GM19023 (cell line): ENCODE data around the gene ADAMTS14.

Experiments
- ATAC-seq: cut with Tn5 transposase; IDR thresholded peaks from one replicate; pipeline ENCODE4 v1.9.1; 2021; ENCODE audit warnings: mild to moderate bottlenecking, moderate library complexity; ENCODE audit not compliant: unreplicated experiment

The ADAMTS14 gene

DNA sequence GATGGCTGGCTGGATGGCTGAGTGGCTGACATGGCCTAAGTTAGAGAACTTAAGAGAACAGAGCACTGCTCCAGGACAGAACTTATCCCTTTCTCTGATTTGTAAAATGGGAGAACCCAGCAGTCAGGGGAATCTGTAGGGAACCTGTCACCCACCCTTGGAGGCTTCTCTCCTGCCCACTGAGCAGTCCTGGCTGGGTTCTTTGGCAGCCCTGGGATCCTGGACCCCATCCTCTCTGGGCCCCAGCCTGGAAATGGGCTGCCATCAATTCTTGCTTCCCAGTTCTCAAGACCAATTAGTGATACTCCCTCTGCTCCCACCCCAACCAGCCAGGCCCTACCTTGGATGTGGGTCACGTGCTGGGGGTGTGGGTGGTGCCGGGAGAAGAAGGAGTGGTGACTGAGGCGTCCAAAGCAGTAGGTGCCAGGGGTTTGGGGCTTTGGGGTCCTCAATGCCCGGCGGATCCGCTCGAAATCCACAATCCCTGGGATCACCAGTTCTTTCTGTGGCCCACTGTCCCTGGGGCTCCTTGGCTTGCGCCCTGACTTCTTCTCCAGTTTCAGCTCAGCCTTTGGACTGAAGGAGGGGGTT lies 109.2 kb downstream of the ADAMTS14 start:
- no peak for ATAC-seq

- ATAC-seq: no peak
Observed at GRCh38 chr10:70782086-70782745, 109.9 kb downstream of the ADAMTS14 start.

GRCh38 chr10:70782746-70783680 lies 110.7 kb downstream of the ADAMTS14 start:
- ATAC-seq: no peak

DNA sequence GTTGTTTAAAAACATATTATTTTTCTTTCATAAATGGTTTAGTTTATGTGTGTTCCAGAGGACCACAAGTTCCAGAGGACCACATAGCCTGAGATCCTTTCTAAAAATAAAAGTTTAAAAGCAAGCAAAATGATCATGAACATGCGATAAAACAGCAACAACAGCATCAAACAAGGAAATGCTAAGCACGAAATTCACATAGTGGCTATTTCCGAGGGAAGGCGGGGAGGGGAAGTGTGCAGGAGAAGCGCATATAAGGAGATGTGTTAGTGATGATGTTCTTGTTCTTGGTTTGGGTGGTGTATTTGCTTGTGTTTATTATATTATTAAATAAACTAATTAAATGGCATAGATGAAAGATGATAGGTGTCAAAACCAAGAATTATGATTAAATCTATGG lies 111.7 kb downstream of the ADAMTS14 start:
- ATAC-seq: no peak

GRCh38 chr10:70784471-70784870 lies 112.2 kb downstream of the ADAMTS14 start:
- no peak for ATAC-seq

DNA sequence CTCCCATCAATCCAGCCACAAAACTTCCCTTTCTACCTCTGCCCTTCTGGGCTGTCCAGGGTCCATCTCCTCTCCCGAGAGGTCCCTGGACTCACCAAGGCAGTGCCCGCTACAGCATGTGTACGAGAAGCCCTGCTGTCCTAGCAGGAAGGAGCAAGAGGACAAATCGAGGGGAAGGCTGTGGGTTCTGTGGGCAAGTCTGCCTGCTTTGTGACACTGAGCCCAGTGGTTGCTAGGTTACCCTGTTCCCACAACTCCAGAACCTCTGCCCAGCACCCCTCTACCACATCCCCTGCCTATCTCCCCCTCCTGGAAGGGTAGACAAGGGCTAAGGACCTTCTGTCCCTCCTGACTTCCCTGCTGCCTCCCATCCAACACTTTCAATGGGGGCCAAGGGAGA lies 112.9 kb downstream of the ADAMTS14 start, which contains the start of gene TBATA:
Gene TBATA, minus strand, starts transcription at position 188 of the 400 bp plus-strand sequence. CDS start 1,998 bp downstream, outside the sequence.
- no peak for ATAC-seq

GRCh38 chr10:70786799-70787415 lies 114.6 kb downstream of the ADAMTS14 start:
- ATAC-seq: no peak

- no peak for ATAC-seq
Observed at GRCh38 chr10:70791386-70792039, 119.2 kb downstream of the ADAMTS14 start.

GRCh38 chr10:70795613-70796012 lies 123.3 kb downstream of the ADAMTS14 start:
- ATAC-seq: no peak

- no peak for ATAC-seq
Observed at GRCh38 chr10:70797840-70798239, 125.5 kb downstream of the ADAMTS14 start.

- ATAC-seq: no peak
Observed at GRCh38 chr10:70799124-70799523, 126.8 kb downstream of the ADAMTS14 start.

GRCh38 chr10:70801854-70802253 lies 129.5 kb downstream of the ADAMTS14 start:
- ATAC-seq: no peak

GRCh38 chr10:70803775-70804420 lies 131.6 kb downstream of the ADAMTS14 start:
- ATAC-seq: no peak

GRCh38 chr10:70804421-70804808 lies 132.1 kb downstream of the ADAMTS14 start:
- ATAC-seq: no peak

DNA sequence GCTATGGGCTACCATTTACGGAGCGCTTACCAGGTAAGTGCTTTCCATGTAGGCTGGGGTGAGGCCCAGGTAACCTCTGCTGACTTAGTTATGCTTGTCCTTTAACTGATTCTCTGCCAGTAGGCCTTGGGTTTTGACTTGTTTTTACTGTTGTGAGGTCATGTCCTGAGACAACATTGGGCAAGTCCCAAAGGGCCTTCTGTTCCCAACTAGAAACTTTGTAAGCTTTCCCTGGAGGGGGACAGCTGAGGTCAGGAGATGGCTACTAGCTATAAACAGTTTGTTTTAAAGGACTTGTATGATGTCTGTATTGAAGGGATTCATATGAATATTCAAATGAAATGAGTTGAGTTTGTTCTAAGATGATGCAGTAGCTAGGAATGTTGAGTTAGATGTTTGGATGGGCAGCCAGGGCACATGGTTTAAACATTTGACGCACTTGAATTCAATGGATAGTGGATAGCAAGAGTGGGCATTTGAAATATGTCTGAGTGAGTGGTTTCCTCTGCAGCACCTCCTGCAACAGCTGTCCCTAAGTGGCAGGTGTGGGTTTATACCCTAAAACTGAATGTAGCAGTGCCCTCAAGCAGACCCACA lies 133.4 kb downstream of the ADAMTS14 start:
- ATAC-seq: no peak

DNA sequence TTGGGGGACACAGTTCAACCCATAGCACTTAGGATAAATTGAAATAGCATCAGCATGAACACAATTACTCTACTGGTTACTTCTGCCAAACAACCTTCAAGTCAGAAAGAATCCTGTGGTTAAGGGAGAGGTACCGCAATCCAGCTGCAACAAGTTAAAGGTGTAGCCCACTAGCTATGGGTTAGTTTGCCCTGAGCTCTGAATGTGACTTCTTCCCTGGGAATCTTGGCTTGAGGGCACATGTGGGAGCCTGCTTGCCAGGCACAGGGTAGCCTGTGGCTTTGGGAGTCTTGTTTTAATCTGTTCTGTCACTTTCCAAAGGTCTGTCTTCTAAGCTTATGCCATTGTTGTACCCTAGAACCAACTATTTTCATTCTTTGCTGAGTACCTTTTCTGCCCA lies 134.5 kb downstream of the ADAMTS14 start:
- no peak for ATAC-seq

GRCh38 chr10:70807556-70807955 lies 135.2 kb downstream of the ADAMTS14 start:
- no peak for ATAC-seq

GRCh38 chr10:70809011-70809611 lies 136.8 kb downstream of the ADAMTS14 start:
- no peak for ATAC-seq

- ATAC-seq: no peak
Observed at GRCh38 chr10:70809726-70810125, 137.4 kb downstream of the ADAMTS14 start.
